ENCODE results near the gene CSF2. TPM values are rescaled to one million over a fixed set of nuclear protein-coding genes. Genes with fewer than 3 reads are reported as not detected.

Gene CSF2
- total RNA-seq, 1 donor from 2014 or later = 1,122 TPM

DNA sequence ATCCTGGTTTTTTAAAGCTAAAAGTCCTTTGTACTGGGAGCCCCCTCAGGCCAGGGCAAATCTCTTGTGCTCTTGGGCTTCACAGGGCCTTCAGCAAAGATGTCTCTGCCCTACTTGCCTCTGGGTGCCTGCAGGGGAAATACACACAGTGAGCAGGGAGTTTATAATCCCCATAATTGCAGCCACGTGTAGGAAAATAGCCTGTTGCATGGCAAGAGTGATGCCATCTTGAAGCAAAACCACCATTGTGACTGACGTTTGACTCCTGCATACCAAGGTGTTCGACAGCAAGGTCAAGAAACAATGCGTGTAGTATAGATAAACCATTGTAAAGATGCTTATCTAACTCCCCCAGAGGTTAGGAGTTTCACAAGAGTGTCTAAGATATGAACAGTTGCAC is 24.5 kb upstream of the CSF2 start:
- no peak for DNase-seq
- H3K4me1 Mint-ChIP-seq = peaks cover 2% of the 10 kb centered on the region
- H3K9me3 Mint-ChIP-seq = no peaks in the 10 kb centered on the region
- no peak overlapping the region for H3K4me3 Mint-ChIP-seq
- H3K27me3 Mint-ChIP-seq = peaks cover 33% of the 10 kb centered on the region
- intact Hi-C loops (cut with micrococcal nuclease) = no loop called here
- no peaks in the 10 kb centered on the region for H3K36me3 Mint-ChIP-seq (ENCODE audit: low read depth)
- H3K27ac Mint-ChIP-seq = no peak overlapping the region

DNA sequence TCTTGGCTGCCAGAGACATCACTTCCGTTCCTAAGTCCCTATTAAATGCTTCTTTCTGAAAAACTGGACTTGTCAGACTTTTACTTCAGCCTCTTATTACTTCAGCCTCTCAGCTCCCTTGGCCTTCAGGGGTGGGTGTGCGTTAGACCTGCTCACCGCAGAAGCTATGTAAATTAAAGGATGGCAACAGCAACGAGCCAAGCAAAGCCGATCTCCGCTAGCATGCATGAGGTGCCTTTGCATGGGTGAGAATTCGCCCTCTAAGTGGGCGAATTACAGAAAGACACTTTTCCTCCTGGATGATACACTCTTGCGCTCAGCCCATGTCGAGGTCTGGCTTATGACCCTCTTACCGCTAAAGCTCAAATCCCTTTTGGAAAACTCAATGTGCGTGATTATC is 24.0 kb upstream of the CSF2 start:
- Mint-ChIP-seq H3K4me3 (no peak overlapping the region), H3K27ac (no peak overlapping the region), H3K27me3 (peaks cover 31% of the 10 kb centered on the region), H3K4me1 (peaks cover 4% of the 10 kb centered on the region), H3K9me3 (no peaks in the 10 kb centered on the region), H3K36me3 (ENCODE audit: low read depth) (no peaks in the 10 kb centered on the region)
- no peak for DNase-seq
- intact Hi-C loops (cut with micrococcal nuclease) = no loop called here

DNA sequence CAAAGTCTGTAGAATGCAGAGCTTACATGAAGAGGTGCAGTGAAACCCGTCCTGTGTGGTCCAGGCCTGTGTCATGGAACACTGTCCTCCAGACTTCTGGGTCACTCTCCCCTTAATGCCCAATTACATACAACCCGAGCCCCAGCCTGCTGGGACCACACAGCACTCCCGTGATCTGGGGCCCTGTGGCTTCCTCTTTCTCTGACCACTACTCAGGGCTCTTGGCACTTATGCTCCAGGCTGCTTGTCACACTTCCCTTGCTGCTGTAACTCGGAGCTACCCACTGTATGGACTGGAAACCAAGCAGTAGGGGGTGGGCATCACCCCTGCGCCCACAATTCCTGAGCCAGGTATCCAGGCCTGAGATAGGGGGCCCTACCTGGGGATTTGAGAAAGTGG is 23.5 kb upstream of the CSF2 start:
- no peak for DNase-seq
- Mint-ChIP-seq H3K27ac (no peak overlapping the region), H3K4me1 (peaks cover 10% of the 10 kb centered on the region), H3K36me3 (ENCODE audit: low read depth) (no peaks in the 10 kb centered on the region), H3K27me3 (peaks cover 31% of the 10 kb centered on the region), H3K4me3 (no peak overlapping the region), H3K9me3 (no peaks in the 10 kb centered on the region)
- intact Hi-C loops (cut with micrococcal nuclease) = no loop called here

DNA sequence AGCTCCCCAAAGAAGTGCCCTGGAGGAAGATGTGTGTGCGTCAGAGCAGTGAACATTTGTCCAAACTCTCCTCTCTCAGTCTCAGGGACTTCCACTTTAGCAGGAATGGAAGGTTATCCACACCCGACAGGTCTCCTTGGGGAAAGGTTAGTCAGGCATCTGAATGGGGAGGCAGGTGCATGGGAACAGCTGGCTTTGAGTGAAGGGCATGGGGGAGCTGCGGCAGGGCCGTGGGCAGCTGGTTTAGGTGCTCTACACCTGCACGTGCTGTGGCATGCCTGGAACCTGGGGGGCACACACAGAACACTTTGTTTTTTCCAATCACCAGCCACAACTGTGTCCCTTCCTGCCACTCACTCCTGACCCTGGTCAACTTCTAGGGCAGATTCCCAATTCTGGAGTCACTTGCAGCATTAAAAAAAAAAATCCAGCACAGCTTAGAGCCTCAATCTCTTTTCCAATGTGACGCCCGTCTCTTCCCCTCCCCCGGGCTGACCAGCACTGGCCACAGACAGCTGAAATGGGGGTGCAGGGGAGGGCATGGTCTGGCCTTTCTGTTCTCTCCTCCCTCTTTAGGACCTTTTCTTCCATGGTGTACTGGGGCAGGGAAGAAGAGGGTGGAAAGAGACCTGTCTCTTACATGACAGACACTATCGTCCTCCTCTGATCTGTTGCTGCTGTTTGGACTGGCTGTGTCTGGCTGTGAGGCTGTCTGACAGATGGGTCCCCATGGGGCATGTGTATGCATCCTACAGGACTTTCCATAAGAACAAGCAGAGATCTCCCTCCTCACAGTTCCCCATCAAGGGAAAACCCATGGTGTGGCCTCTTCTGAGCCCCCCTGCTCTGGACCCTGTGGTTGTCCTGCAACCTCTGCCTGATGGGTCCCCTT is 22.7 kb upstream of the CSF2 start:
- Mint-ChIP-seq H3K4me3 (no peak overlapping the region), H3K4me1 (peaks cover 16% of the 10 kb centered on the region), H3K27ac (no peak overlapping the region), H3K36me3 (ENCODE audit: low read depth) (no peaks in the 10 kb centered on the region), H3K9me3 (no peaks in the 10 kb centered on the region), H3K27me3 (peaks cover 28% of the 10 kb centered on the region)
- no peak for DNase-seq
- intact Hi-C loops (cut with micrococcal nuclease) = no loop called here

DNA sequence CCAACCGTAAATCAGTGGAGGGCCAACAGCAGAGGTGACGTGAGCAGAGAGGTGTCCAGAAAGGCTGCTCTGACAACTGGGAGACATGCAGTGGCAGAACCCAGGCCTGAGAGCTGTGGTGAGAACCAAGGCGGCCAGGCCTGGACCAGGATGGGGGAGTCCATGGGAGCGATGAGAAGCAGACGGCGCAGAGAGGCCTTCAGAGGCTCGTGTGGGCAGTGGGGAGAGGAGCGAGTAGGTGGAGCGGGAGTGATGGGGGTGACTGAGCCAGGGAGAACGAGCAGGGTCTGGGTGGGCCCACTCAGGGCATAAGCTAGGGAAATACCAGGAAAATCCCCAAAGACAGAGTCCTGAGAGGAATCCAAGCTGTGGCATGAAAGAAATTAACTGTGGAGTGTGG is 21.1 kb upstream of the CSF2 start:
- no peak for DNase-seq

DNA sequence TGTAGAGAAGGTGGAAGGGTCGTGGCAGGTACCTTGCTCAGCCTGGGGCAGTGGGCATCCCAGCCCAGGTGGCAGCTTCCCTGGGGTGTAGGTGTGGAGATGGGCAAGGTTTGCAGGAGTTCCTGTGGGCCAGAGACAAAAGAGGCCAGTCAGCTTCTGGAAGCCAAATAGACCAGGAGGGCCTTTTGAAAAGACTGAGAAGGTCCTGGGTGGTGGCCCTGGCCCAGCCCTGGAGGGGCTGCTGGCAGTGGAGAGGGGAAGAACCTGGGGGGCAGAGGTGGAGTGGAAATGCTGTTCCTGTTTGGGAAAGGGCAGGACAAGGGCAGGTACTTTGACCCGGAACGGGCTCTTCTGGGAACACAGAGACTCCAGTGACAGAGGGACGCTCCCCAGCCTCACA is 20.1 kb upstream of the CSF2 start:
- no peak for DNase-seq
- Mint-ChIP-seq H3K27me3 (peaks cover 30% of the 10 kb centered on the region), H3K9me3 (no peaks in the 10 kb centered on the region), H3K4me1 (peaks cover 34% of the 10 kb centered on the region), H3K4me3 (no peak overlapping the region), H3K36me3 (ENCODE audit: low read depth) (no peaks in the 10 kb centered on the region), H3K27ac (peak overlapping the region; percentile 34)
- intact Hi-C loops (cut with micrococcal nuclease) = no loop called here

More for the DNA sequence above, 21.1 kb upstream of the CSF2 start:
- intact Hi-C loops (cut with micrococcal nuclease) = no loop called here
- H3K4me1 Mint-ChIP-seq = peaks cover 30% of the 10 kb centered on the region
- H3K27me3 Mint-ChIP-seq = peaks cover 29% of the 10 kb centered on the region
- H3K36me3 Mint-ChIP-seq (ENCODE audit: low read depth) = no peaks in the 10 kb centered on the region
- no peaks in the 10 kb centered on the region for H3K9me3 Mint-ChIP-seq
- H3K4me3 Mint-ChIP-seq = no peak overlapping the region
- H3K27ac Mint-ChIP-seq = peak overlapping the region; percentile 29

DNA sequence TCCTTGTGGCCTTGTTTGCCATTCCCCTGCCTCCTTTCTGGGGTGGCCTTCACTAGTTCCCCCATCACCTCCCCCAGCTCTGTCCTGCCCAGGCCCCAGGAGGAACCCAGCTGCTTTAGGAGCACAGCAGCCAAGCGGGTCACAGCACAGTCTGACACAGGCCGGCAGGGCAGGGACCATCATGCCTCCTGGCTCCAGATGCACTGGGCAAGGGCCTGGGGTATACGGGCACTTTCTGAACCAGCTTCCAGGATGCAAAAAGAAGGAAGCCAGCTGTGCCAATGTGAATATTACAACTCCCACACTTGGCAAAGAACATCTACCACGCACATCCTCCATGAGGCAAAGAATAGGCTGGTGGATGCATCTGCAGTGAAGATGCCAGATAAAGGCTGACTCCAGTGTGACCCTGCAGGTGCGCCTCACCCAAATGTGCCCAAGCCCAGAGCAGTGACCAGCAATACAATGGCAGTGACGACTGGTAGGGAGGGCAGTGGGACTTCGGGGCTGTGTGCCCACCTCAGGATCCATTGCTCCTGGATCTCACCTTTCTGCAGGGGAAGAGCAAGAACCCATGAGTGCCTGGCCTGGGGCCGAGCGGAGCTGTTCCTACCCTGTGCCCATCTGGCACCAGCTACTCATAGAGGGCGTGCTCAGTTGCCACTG is 19.4 kb upstream of the CSF2 start:
- Mint-ChIP-seq H3K4me3 (no peak overlapping the region), H3K9me3 (no peaks in the 10 kb centered on the region), H3K36me3 (ENCODE audit: low read depth) (no peaks in the 10 kb centered on the region), H3K27me3 (peaks cover 30% of the 10 kb centered on the region), H3K4me1 (peaks cover 37% of the 10 kb centered on the region), H3K27ac (no peak overlapping the region)
- intact Hi-C loops (cut with micrococcal nuclease) = no loop called here
- peak; percentile 52 for DNase-seq

DNA sequence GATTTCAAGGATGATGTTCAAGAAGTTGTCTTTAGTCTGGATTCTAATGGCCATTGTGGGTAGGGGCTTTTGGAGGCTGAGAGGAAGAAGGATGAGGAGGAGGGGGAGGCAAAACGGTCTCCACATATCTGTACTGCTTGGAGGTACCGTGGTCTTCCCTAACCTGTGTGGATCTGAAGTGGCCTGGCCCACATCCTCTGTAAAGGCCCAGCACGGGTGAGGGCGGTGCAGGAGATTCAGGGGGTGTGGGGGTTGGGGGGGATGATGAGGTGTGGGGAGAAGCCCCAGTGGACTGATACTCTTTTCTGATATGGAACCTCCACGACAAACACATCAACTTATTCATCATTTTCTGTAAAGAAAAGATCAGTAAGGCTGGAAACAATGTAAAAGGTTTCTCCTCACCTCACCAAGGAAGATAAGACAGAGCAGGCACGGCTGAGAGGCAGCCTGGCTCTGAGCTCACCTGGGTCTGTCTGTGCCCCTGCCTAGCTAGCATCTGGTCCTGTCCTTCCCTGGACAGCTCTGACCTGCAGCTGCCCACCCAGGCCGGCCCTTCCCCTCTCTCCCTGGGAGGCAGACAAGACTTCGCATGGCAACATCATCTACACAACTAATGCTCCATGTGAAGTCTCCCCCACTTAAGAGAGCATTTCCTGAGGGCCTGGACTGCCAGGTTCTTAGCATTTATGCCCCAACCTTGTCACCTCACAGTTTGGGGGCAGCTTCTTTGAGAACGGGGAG is 18.7 kb upstream of the CSF2 start:
- Mint-ChIP-seq H3K9me3 (no peaks in the 10 kb centered on the region), H3K27ac (peak overlapping the region; percentile 0), H3K27me3 (peaks cover 26% of the 10 kb centered on the region), H3K36me3 (ENCODE audit: low read depth) (no peaks in the 10 kb centered on the region), H3K4me3 (no peak overlapping the region), H3K4me1 (peaks cover 44% of the 10 kb centered on the region)
- DNase-seq = peak; percentile 54
- intact Hi-C loops (cut with micrococcal nuclease) = no loop called here

DNA sequence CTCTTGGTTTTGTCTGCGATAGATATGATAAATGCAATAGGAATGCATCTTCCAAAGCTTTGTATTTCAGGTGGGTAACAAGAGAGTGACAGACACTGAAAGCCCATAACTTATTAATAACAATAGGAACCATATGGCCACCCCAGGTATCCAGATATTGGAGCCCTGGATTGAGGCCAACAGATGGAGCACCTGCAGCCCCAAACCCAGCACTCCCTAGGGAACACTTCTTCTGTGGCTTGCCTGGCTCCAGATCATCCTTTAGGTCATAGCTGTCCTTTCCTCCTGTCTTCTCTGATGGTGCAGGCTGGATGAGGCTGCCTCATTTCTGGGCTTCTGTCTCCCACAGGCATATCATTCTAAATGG is 18.2 kb upstream of the CSF2 start:
- peaks cover 22% of the 10 kb centered on the region for H3K27me3 Mint-ChIP-seq
- intact Hi-C loops (cut with micrococcal nuclease) = no loop called here
- H3K4me1 Mint-ChIP-seq = peaks cover 46% of the 10 kb centered on the region
- no peaks in the 10 kb centered on the region for H3K36me3 Mint-ChIP-seq (ENCODE audit: low read depth)
- H3K9me3 Mint-ChIP-seq = no peaks in the 10 kb centered on the region
- H3K4me3 Mint-ChIP-seq = no peak overlapping the region
- no peak overlapping the region for H3K27ac Mint-ChIP-seq
- no peak for DNase-seq

DNA sequence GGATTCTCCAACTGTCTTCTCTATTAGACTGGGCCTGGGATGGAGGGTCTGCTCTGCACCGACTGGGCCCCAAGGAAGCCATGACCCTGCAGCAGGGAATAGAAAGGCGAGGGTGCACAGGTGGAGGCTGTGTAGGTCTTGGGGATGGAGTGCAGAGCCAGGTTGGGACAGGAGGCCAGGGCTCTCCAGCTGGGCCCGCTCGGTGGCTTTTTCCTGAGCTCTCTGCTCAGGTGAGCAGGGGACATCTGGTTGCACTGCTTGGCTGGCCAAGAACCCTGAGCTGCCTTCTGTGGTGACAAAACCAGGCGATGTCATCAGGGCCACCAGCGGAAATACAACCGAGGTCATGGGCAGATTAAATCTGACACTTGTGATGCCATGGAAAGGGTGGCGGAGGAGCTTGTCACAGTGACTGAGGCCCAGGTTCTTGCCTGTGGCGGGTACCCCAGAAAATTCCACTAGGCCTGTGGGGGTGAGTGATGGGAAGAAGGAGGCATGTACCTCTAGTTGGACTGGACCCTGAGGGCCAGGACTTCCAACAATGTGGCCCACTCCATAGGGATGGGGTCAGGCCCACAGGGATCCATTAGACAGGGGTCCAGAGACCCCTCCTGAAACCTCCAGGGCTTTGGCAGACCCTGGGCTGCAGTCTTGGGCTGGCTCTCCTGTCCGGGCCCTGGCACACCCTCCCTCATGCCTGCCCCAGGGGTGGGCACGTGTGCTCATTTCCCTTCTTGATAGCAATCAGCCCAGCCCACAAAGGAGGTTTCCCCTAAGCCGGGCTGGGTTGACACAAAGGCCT is 17.6 kb upstream of the CSF2 start:
- Mint-ChIP-seq H3K27ac (peak overlapping the region; percentile 79), H3K36me3 (ENCODE audit: low read depth) (no peaks in the 10 kb centered on the region), H3K4me1 (peaks cover 51% of the 10 kb centered on the region), H3K9me3 (no peaks in the 10 kb centered on the region), H3K4me3 (no peak overlapping the region), H3K27me3 (peaks cover 19% of the 10 kb centered on the region)
- intact Hi-C loops (cut with micrococcal nuclease) = no loop called here
- DNase-seq = peak; percentile 78

DNA sequence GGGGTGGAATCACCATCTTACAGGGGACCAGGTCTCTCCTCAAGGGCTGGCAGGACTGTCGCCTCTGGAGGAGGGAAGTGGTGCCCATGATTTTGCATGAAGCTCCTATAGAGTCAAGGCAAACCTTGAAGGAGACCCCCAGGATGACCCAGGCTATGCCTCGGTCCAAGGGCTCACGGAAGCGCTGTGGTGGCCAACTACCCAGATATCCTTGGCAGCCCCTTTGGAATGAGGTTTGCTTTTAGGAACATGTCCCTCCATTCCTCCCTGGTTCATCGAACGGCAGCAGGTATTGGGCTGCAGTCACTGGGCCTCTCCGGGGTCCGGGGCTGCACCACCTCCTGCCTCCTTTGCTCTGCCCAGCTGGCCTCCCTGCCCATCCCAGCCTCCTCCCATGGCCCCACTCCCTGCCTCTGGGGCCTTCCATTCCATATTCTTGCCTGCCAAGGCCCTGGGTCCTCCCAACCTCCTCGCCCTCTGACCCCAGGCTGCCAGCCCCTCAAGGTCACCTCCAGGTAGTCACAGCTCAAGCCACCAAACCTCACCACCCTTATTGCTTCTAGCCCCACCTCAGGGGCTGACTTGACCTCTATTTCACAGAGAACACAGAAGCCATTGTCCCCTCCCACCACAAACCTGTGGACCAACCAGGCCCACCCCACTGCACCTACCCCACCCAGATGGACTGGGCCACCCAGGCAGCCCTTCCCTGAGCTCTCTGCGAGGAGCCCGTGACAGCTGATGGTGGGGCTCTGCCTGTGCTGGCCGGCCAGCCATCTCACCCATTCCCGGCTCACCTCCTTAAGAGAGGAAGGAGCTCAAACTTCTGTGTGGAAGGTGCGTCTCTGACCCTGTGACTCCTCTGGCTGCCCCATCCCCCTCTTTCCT is 16.7 kb upstream of the CSF2 start:
- H3K4me1 Mint-ChIP-seq = peaks cover 55% of the 10 kb centered on the region
- H3K27ac Mint-ChIP-seq = no peak overlapping the region
- peaks cover 16% of the 10 kb centered on the region for H3K27me3 Mint-ChIP-seq
- DNase-seq = peak; percentile 53
- intact Hi-C loops (cut with micrococcal nuclease) = no loop called here
- H3K9me3 Mint-ChIP-seq = no peaks in the 10 kb centered on the region
- no peak overlapping the region for H3K4me3 Mint-ChIP-seq
- no peaks in the 10 kb centered on the region for H3K36me3 Mint-ChIP-seq (ENCODE audit: low read depth)

DNA sequence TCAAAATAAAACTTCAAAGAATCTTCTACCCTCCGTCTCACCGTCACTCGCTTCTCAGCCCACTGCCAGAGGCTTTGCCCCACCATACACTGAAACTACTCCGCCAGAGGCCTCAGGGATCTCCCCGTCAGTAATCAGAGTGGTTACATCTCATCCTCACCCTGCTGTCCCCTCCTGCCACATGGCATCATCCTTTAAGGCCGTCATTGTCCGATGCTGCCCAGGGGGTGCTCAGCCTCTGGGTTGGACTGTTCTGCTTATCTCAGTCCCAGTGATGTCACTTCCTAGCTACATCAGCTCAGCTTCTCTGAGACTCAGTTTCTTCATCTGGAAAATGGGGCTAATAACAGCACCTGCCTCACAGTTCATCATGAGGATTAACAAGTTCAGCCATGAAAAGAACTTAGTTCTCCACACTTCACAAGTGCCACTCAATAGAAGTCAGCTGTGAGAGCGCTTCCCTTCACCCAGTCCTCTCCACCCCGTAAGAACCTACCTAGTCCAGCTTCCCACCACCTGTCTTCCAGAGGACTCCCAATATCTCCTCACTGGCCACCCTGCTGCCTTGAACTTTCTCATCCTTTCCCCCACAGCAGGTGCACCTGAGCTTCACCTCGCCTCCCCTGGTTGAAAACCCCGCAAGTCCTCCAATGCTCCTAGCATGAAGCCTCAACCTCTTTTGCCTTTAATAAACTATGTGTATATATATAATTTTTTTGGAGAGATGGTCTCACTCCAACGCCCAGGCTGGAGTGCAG is 15.9 kb upstream of the CSF2 start:
- no peak overlapping the region for H3K4me3 Mint-ChIP-seq
- intact Hi-C loops (cut with micrococcal nuclease) = no loop called here

More for the DNA sequence above, 15.9 kb upstream of the CSF2 start:
- Mint-ChIP-seq H3K27ac (peak overlapping the region; percentile 69), H3K36me3 (ENCODE audit: low read depth) (no peaks in the 10 kb centered on the region), H3K4me1 (peaks cover 55% of the 10 kb centered on the region), H3K9me3 (no peaks in the 10 kb centered on the region), H3K27me3 (peaks cover 9% of the 10 kb centered on the region)
- DNase-seq = peak; percentile 55
